22Rv1 (cell line): Measurements from ENCODE around the gene VIPAS39.

Experiments used
- ZFX ChIP-seq: fragments of 450-650 bp; IDR thresholded peaks from 2 replicates; pipeline ENCODE4 v1.6.1; 2017; ENCODE audit warnings: antibody characterized with exemption, borderline replicate concordance
- TF ChIP-seq, protein P1 (sequence below): fragments of 450-650 bp; IDR thresholded peaks from 2 replicates; pipeline ENCODE4 v1.5.1; 2017; ENCODE audit warnings: mild to moderate bottlenecking

DNA sequence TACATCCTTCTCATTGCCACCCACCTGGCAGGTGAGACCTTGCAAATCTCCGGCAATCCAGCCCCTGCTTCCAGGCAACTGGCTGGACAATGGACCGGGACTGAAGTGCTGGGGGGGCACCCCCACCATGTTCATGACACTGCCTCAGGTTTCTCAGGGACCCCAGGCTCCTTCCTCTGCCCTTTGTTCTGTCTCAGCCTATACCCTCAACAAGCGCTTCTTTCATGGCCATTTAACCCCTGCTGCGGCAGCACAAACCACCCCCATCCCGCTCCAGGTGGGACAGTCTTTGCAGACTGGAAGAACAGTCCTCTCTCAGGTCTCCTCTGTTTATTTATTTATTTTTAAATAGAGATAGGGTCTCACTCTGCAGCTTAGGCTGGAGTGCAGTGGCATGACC is 33.7 kb upstream of the VIPAS39 start:
- TF ChIP-seq, protein P1, sequence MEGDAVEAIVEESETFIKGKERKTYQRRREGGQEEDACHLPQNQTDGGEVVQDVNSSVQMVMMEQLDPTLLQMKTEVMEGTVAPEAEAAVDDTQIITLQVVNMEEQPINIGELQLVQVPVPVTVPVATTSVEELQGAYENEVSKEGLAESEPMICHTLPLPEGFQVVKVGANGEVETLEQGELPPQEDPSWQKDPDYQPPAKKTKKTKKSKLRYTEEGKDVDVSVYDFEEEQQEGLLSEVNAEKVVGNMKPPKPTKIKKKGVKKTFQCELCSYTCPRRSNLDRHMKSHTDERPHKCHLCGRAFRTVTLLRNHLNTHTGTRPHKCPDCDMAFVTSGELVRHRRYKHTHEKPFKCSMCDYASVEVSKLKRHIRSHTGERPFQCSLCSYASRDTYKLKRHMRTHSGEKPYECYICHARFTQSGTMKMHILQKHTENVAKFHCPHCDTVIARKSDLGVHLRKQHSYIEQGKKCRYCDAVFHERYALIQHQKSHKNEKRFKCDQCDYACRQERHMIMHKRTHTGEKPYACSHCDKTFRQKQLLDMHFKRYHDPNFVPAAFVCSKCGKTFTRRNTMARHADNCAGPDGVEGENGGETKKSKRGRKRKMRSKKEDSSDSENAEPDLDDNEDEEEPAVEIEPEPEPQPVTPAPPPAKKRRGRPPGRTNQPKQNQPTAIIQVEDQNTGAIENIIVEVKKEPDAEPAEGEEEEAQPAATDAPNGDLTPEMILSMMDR, result no peak
- TF ChIP-seq ZFX, result no peak
